Frontal cortex (tissue), 4 donors: ENCODE data around the gene PLD4. TPM values are rescaled to one million over a fixed set of nuclear protein-coding genes. Genes with fewer than 3 reads are reported as not detected.
"Not testable (repeated sequence)": the region's sequence is repeated elsewhere in the genome, so short reads cannot be mapped to it uniquely, and the experiment has no call there.

Experiments used
- DNase-seq, 2 donors: peaks; one replicate each; pipeline ENCODE4 v3.0.0; 2012; ENCODE audit warnings: low spot score in 2 of 2
- FAIRE-seq: peaks from 2 replicates; lab custom pipeline; 2012; peaks lifted over from hg19 to GRCh38; lab: Jason Lieb, UNC
- total RNA-seq: library from RNA; depleted of rRNA; stranded (reverse); fragments of >200 nt; gene quantifications from one replicate; pipeline ENCODE4 v1.2.3, GENCODE V29; 2014
- donor health status: control.
- donor health status: control.
- donor health status: control.

PLD4 gene
- total RNA-seq, 1 donor from 2014 or later: 3.7 TPM

GRCh38 chr14:104947881-104948735, 23.4 kb downstream of the PLD4 start:
- not testable (repeated sequence) for FAIRE-seq, DNase-seq

DNA sequence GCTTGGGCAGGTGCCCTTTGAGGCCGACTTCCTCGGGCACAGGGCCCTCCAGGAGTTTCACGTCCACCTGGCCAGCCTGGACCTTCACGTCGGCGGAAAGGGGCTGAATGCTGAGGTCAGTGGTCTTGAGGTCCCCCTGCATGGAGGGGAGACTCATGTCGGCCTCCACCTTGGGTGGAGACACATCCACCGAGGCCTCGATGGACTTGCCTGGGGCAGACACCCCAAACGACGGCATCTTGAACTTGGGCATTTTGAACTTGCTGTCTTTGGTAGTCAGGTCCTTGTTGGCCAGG, 24.0 kb downstream of the PLD4 start:
- DNase-seq (no peak), FAIRE-seq (no peak)

DNA sequence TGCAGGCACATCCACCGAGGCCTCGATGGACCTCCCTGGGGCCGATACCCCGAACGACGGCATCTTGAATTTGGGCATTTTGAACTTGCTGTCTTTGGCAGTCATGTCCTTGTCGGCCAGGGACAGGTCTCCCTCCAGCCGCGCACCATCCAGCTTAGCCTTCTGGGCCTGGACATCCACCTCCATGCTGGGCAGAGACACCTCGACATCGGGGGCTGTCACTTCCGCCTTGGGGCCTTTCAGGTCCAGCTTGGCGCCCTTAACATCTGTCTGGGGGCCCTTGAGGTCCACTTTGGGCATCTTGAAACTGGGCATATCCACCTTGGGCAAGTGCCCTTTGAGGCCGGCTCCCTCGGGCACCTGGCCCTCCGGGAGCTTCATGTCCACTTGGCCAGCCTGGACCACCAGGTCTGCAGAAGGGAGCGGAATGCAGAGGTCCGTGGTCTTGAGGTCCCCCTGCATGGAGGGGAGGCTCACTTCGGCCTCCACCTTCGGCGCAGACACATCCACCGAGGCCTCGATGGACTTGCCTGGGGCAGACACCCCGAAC, 24.8 kb downstream of the PLD4 start:
- DNase-seq, FAIRE-seq: not testable (repeated sequence)

GRCh38 chr14:104950021-104950420, 25.3 kb downstream of the PLD4 start:
- FAIRE-seq (no peak), DNase-seq (no peak)

- not testable (repeated sequence) for FAIRE-seq, DNase-seq
Observed at GRCh38 chr14:104950701-104951100, 26.0 kb downstream of the PLD4 start.

DNA sequence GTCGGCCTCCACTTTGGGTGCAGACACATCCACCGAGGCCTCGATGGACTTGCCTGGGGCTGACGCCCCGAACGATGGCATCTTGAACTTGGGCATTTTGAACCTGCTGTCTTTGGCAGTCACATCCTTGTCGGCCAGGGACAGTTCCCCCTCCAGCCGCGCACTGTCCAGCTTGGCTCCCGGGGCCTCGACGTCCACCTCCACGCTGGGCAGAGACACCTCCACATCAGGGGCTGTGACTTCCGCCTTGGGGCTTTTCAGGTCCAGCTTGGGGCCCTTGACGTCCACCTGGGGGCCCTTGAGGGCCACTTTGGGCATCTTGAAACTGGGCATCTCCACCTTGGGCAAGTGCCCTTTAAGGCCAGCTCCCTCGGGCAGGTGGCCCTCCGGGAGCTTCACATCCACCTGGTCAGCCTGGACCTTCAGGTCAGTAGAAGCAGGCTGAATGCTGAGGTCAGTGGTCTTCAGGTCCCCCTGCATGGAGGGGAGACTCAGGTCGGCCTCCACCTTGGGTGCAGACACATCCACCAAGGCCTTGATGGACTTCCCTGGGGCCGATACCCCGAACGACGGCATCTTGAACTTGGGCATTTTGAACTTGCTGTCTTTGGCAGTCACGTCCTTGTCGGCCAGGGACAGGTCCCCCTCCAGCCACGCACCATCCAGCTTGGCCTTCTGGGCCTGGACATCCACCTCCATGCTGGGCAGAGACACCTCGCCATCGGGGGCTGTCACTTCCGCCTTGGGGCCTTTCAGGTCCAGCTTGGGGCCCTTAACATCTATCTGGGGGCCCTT, 27.4 kb downstream of the PLD4 start:
- DNase-seq, FAIRE-seq: not testable (repeated sequence)

- DNase-seq (no peak), FAIRE-seq (no peak)
Observed at GRCh38 chr14:104953097-104953496, 28.4 kb downstream of the PLD4 start.

DNA sequence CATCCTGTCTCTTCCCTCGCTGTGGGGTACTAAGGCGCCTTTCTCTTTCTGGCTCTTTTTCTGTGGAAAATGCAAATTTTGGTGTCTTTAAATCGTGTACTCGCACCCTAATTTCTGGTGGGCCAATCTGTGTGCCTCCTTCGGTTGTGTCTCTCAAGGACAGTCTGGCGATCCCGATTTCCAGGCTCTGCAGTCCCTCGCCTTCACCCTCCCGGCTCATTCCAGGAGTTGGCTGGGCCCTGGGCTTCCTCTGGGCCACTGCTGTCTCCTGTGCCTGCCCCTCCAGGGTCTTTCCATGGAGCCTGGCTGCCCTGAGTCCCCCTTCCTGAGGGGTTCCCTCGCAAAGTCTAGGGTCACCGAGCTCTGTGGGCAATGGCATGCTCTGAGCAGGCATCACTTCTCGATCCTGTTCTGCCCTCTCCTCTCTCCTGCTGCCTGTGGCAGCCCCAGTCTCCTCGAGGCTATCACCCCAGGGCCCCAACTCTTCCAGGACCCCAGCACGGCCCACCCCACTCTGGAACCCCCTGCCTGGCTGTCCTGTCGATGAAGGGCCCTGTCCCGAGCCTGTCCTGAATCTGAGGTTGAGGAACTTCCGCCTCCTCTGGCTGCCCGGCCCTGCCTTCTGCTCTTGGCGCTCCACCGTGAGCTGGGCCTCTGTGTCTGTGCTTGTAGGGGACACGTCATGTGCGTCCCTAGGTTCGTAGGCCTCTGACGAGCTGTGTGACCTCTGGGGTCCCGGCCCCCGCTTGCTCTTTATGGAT, 29.4 kb downstream of the PLD4 start:
- DNase-seq (no peak), FAIRE-seq (no peak)

GRCh38 chr14:104954746-104955395, 30.2 kb downstream of the PLD4 start:
- no peak for FAIRE-seq
- DNase-seq: no peak

- no peak for FAIRE-seq
- no peak for DNase-seq
Observed at GRCh38 chr14:104955396-104955770, 30.7 kb downstream of the PLD4 start.

DNA sequence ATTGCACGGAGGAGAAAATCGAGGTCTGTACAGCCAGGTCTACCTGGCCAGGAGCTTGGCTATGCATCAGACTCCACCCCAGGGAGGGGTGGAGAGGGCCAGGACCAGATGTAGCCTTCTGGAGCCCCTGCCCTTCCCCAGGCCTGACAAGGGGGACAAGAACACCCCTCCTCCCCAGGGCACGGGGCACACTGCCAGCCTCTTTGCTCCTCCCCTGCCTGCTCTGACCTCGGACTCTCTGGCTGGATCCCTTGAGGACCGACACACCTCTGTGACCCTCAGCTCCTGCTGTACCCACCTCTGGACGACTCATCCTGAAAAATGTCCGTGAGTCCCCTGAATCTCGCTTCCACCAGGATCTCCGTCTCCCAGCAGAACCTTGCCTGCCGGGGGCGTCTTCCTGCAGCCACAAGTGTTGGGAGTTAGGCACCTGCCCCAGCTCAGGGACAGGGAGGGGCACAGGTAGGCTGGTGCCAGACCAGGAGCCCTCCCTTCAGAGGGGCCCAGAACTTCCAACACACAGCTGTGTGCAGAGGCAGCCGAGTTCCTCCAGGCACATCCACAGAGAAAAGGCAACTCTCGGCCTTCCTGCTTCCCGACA, 31.7 kb downstream of the PLD4 start:
- DNase-seq: no peak
- no peak for FAIRE-seq

GRCh38 chr14:104957146-104958113, 32.8 kb downstream of the PLD4 start:
- DNase-seq: no peak
- no peak for FAIRE-seq

- DNase-seq (no peak), FAIRE-seq (no peak)
Observed at GRCh38 chr14:104964546-104964945, 39.9 kb downstream of the PLD4 start.

DNA sequence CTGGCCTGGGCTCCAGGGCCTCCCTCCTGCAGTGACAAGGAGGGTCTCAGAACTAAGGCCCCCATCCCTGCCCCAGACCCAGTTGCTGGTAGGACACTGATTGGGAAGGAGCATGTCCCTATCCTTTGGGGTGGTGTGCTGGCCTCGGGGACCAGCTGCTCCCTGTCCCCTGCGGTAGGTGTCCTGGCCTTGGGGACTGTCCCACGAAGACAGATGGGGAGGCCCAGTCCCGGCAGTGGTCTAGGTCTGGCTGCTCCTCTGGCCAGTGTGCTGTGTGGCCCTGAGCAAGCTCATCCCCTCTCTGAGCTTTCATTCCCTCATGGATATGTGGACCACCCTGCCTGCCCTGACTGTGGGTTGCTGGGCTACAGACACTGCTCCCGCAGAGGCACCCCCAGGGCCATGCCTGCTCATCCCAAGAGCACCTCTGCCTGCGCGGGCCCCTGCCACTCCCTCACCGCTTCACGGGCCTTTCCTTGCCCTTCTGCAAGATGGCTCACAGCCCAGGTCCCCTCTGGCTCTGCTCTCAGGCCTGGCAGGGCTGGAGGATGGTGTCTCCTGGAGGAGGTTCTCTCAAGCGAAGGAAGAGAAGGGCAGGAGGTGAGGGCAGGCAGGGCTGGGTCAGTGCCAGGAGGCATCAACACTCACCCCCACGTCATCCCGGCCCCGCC, 41.0 kb downstream of the PLD4 start:
- no peak for FAIRE-seq

DNA sequence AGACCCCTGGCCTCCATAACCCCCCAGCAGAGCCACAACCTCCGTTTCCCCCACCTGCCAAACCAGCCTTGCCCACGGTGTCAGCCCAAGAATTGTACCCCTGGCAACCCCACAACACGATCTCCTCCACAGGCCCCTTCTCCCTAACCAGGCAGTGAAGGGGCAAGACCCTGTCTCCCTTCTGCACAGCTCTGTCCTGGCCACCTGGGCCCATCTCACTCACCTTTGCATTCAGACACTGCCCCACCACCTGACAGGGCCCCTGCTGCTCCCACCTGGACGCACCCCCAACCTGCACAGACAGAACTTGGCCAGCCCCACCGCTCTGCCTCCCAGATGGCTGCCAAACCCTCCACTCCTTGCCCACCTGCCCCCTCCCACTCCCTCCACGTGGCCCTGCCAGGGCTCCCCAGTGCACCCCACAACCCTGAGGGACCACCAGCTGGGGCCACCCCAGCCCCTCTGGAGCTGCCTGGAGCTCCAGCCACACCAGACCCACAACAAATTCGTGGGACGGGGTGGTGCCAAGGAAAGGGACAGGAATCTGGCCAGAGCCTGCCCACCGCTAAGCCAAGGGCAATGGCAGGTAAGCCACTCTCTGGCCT, 41.7 kb downstream of the PLD4 start:
- FAIRE-seq: no peak
- DNase-seq: no peak

More for the DNA sequence above, 41.0 kb downstream of the PLD4 start:
- no peak for DNase-seq

GRCh38 chr14:104966981-104967385, 42.3 kb downstream of the PLD4 start:
- no peak for FAIRE-seq

More at GRCh38 chr14:104966981-104967385, 42.3 kb downstream of the PLD4 start:
- no peak for DNase-seq
